ENCODE data around the gene LCLAT1.

GRCh38 chr2:30645745-30646119 is 198.7 kb downstream of the LCLAT1 start:
- no peak for TF ChIP-seq POLR2AphosphoS5 (IDR thresholded peaks at IDR 0.05; ENCODE audit: low read depth, low read length)
- no peak for TF ChIP-seq CTCF (IDR thresholded peaks at IDR 0.05)
- TF ChIP-seq EP300 (IDR thresholded peaks at IDR 0.05; ENCODE audit: borderline replicate concordance in 1 of 2, low read depth in 1 of 2, low read length in 1 of 2) = no peak
- TF ChIP-seq PBX3 (IDR thresholded peaks at IDR 0.05) = no peak
- no peak for TF ChIP-seq USF2 (IDR thresholded peaks at IDR 0.05; ENCODE audit: borderline replicate concordance, low read depth, low read length)
